Activated T-helper 17 cell treated with anti-CD3 and anti-CD28 coated beads, Interleukin-2, amount 50 U/mL, for 72 hours (primary cell): ENCODE measurements around the gene PGAP6. TPM values are rescaled to one million over a fixed set of nuclear protein-coding genes. Genes with fewer than 3 reads are reported as not detected.

Experiments
- ATAC-seq: fragments of 150-1000 bp; cut with Tn5 transposase; replicated peaks from 2 replicates; pipeline ENCODE4 v1.10.0; 2021; ENCODE audit warnings: mild to moderate bottlenecking, moderate library complexity
- H3K27ac Mint-ChIP-seq: one replicate; pipeline ENCODE4 v1.8.0; 2022; ENCODE audit warnings: mixed read lengths
- H3K27me3 Mint-ChIP-seq: one replicate; pipeline ENCODE4 v1.8.0; 2022; ENCODE audit warnings: mixed read lengths
- H3K36me3 Mint-ChIP-seq: one replicate; pipeline ENCODE4 v1.8.0; 2022; ENCODE audit warnings: low read depth, mild to moderate bottlenecking, mixed read lengths
- H3K4me1 Mint-ChIP-seq: one replicate; pipeline ENCODE4 v1.8.0; 2022; ENCODE audit warnings: mixed read lengths
- H3K4me3 Mint-ChIP-seq: one replicate; pipeline ENCODE4 v1.8.0; 2022; ENCODE audit warnings: mild to moderate bottlenecking, mixed read lengths
- H3K9me3 Mint-ChIP-seq: one replicate; pipeline ENCODE4 v1.8.0; 2022; ENCODE audit warnings: mixed read lengths
- total RNA-seq, 2 donors: library from RNA; stranded (reverse); gene quantifications; one replicate each; pipeline ENCODE4 v1.2.3, GENCODE V29; 2022

Gene PGAP6
- total RNA-seq, 2 donors from 2014 or later: 25.6 to 26.1 TPM

DNA sequence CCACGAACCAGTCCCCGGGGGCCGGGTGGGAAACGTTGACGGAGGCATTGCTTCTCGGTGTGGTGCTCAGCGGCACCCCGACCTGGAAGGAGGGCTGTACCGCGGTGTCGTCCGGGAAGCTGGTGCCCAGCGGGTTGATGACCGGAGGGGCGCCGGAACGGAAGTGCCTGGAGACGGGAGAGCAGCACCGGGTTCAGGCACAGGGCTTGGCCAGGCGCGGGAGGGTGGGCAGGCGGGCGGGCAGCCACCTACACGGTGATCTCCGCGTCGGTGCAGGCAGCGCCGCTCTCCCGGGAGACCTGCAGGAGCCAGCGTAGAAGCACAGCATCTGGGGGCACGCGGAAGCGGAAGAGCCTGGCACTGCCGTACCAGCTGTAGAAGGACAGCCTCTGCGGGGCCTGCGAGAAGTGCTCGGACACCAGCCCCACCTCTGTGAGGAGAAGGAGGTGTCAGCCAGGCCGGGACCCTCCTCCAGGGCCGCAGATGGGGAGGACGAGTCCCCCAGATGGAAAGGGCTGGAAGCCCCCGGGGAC, 4.3 kb downstream of the PGAP6 start:
- Mint-ChIP-seq H3K27me3 (no peaks in the 10 kb centered on the region), H3K27ac (no peak overlapping the region), H3K4me3 (no peak overlapping the region), H3K36me3 (peaks cover 5% of the 10 kb centered on the region), H3K4me1 (no peaks in the 10 kb centered on the region), H3K9me3 (no peaks in the 10 kb centered on the region)
- ATAC-seq: no peak

DNA sequence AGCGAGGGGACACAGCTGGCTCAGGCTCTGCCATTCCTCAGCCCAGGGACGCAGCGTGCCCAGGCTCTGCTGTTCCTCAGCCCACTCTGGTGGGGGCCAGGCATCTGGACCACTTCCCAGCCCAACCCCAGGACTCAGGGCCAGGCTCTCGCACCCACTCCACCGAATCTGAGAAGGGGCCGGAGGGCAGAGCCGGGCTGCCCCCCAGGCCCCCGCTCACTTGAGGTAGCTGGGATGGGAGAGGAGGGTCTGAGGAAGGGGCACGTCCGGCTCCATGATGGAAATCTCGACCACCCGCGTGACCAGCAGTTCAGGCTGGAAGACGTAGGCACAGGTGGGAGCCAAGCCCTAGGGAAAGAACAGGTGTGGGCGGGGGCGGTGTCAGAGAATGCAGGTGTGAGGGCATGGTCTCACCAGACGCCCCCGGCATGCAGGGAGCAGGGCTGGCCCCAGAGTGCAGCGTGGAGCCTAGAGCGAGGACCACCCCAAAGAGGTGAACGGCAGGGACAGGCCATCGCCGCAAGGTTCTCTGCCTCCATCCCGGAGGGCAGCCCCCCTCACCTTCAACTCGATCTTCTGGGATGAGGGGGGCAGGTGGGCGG, 4.9 kb downstream of the PGAP6 start:
- no peaks in the 10 kb centered on the region for H3K9me3 Mint-ChIP-seq
- no peak overlapping the region for H3K27ac Mint-ChIP-seq
- H3K4me3 Mint-ChIP-seq: no peak overlapping the region
- ATAC-seq: no peak
- H3K4me1 Mint-ChIP-seq: no peaks in the 10 kb centered on the region
- H3K36me3 Mint-ChIP-seq: peaks cover 5% of the 10 kb centered on the region
- no peaks in the 10 kb centered on the region for H3K27me3 Mint-ChIP-seq

DNA sequence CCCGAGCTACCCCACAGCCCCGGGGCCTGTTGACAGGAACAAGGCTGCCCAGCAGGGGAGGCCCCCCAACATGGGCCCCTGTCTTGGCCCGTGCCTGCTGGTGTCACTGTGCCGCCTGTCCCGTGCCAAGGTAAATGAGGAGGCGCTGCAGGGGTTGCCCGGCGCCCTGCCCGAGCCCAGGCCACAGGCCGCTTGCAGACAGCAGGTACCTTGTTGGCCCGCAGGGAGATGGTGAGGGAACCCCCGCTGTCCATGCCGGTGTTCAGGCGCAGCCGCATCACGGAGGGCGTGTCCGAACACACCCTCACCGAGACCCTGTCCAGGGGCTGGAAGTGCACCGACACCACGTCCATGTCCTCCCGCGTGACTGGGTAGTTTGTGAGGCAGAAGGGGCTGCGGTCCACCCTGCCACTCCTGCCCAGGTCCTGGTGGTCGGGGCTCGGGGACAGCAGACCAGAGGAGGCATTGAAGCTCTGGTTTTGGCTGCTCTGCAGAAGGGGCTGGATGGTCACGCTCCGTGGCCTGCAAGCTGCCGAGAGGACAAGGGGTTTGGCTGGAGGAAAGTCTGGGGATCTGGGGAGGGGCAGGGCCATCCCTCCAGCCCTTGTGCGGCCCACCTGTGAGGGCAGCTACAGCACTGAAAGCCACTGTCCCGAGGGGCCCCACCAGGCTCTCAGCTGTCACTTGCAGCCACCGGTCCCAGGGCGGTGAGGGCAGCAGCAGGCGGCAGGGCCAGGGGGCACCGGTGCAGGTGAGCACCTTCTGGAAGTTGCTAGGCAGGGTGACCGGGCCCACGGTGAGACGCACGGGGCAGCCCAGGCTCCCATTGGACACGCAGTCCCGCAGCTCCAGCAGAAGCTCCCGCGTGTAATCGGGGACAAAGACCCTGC, 5.6 kb downstream of the PGAP6 start:
- H3K9me3 Mint-ChIP-seq: no peaks in the 10 kb centered on the region
- peaks cover 5% of the 10 kb centered on the region for H3K36me3 Mint-ChIP-seq
- no peaks in the 10 kb centered on the region for H3K4me1 Mint-ChIP-seq
- H3K27ac Mint-ChIP-seq: no peak overlapping the region
- H3K27me3 Mint-ChIP-seq: no peaks in the 10 kb centered on the region
- H3K4me3 Mint-ChIP-seq: no peak overlapping the region
- ATAC-seq: no peak

DNA sequence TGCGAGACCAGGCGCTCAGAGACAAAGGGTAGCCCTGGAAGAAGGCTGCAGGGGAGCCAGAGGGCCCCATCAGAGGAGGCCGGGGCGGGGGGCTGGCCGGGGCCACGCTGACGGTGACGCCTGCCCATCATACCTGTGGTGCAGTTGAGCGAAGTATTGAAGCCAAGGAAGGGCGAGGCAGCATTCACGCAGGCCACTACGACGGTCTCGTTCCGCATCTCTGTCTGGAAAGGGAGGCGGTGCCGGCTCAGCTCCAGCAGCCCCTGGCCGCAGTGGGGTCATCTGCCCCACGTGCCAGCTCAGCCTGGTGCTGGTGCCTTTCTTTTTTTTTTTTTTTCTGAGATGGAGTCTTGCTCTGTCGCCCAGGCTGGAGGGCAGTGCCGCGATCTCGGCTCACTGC, 6.6 kb downstream of the PGAP6 start:
- no peak overlapping the region for H3K4me3 Mint-ChIP-seq
- H3K4me1 Mint-ChIP-seq: peaks cover 6% of the 10 kb centered on the region
- H3K27ac Mint-ChIP-seq: no peak overlapping the region
- H3K9me3 Mint-ChIP-seq: no peaks in the 10 kb centered on the region
- ATAC-seq: no peak
- H3K27me3 Mint-ChIP-seq: no peaks in the 10 kb centered on the region
- H3K36me3 Mint-ChIP-seq: peaks cover 13% of the 10 kb centered on the region

DNA sequence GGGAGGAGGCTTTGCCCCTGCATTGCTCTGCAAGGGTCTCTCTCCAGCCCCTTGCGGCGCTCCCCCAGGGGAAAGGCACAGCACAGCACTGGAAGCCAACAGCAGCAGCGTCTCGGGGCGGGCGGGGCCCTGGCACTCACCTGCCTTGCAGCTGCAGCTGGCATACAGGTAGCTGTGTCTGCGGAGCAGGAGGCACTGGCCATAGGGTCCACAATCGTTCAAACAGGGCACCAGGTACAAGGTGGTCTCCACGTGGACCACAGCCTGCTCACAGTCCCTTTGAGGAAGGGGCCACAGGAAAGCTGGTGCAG, 7.2 kb downstream of the PGAP6 start:
- Mint-ChIP-seq H3K36me3 (peaks cover 18% of the 10 kb centered on the region), H3K27ac (no peak overlapping the region), H3K4me1 (peaks cover 6% of the 10 kb centered on the region), H3K27me3 (no peaks in the 10 kb centered on the region), H3K4me3 (no peak overlapping the region), H3K9me3 (no peaks in the 10 kb centered on the region)
- ATAC-seq: no peak

DNA sequence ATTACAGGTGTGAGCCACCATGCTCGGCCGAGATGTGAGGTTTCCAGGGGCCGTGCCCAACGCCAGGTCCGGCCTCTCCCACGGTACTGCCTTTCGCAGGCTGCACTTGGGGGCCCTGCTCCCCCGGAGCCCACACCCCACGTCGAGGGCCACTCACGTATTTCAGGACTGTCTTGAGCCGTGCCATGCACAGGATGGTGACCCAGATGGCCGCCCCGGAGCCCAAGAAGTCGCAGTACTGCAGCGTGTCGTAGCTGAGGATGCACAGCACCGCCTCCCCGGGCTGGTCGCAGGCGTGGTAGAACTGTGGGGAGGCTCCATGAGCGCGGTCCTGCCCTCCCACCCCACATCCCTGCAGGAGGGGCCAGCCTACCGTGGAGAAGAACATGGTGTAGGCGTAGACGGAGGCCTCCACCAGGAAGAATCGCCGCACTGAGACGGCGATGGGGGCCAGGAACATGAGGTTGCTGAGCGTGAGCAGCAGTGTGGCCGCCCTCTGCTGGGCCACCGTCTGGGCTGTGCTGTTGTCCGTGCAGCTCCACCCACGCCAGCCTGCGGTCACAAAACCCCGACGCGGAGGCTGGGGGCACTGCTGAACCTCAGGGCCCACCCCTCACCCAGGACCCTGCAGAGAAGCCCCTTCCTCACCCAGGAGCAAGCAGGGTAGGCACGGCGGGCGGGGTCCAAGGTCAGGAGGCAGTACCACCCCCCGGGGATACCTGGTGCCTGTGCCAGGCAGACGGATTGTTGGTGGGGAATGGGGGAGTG, 7.7 kb downstream of the PGAP6 start:
- Mint-ChIP-seq H3K27me3 (no peaks in the 10 kb centered on the region), H3K36me3 (peaks cover 24% of the 10 kb centered on the region), H3K27ac (no peak overlapping the region), H3K9me3 (no peaks in the 10 kb centered on the region), H3K4me3 (no peak overlapping the region), H3K4me1 (peaks cover 6% of the 10 kb centered on the region)
- ATAC-seq: no peak

DNA sequence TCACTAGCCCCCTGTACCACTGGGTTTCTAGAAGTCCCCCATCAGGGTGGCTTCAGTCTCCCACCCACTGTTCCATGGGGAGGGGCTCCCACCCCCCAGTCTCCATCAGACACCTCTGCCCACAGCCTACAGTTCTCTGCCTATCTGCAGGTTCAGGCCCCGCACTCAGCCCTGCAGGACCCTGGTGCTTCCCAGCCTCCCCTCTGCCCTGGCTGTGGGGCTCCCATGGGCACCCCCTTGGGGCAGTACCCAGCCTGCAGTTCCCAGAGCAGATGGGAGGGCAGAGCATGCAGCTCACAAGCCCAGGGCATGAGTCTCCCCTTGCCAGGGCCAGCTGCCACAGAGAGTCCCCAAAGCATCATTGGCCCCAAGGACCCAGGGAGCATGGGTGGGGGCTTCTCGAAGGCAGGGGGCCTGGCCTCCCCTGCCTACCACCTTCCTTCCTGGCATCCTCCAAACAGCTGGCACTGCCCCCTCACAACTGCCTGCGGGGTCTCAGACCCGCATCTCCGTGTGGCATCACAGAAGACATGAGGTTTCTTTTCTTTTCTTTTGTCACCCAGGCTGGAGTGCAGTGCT, 8.7 kb downstream of the PGAP6 start:
- peaks cover 6% of the 10 kb centered on the region for H3K4me1 Mint-ChIP-seq
- no peak overlapping the region for H3K4me3 Mint-ChIP-seq
- H3K27ac Mint-ChIP-seq: peak overlapping the region; percentile 26
- no peaks in the 10 kb centered on the region for H3K9me3 Mint-ChIP-seq
- H3K36me3 Mint-ChIP-seq: peaks cover 28% of the 10 kb centered on the region
- ATAC-seq: no peak
- no peaks in the 10 kb centered on the region for H3K27me3 Mint-ChIP-seq

DNA sequence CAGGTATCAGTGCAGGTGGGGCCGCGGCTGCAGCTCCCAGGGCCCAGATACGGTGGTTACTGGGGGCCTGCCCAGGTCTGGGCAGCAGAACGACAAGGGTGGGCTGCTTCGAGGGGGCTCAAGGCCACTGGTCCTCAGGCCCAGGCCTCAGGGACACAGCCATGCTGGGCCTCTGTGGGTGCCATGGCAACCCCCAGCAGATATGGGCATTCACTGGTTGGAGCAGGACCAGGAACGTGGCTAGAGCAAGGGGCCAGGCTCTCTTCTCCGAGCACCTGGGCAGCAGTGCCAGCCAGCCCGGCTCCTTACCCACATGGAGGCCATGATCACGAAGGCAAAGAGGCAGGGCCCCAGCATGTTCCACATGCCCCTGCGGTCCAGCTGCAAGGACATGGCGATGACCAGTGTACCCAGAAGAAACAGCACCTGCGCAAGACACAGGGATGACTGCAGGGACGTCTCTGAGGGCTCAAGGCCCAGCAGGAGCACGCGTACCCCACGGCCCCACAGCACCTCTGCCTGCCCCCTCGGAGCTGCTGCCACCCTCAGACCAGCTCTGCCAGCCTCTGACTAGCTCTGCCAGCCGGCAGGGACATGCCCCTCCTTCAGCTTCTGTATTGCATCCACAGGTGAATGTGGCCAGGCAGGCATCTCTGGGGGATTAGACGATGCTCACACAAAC, 9.3 kb downstream of the PGAP6 start:
- ATAC-seq: no peak
- peaks cover 31% of the 10 kb centered on the region for H3K36me3 Mint-ChIP-seq
- peaks cover 6% of the 10 kb centered on the region for H3K4me1 Mint-ChIP-seq
- H3K9me3 Mint-ChIP-seq: no peaks in the 10 kb centered on the region
- H3K27me3 Mint-ChIP-seq: no peaks in the 10 kb centered on the region
- H3K4me3 Mint-ChIP-seq: peak overlapping the region; percentile 20
- H3K27ac Mint-ChIP-seq: peak overlapping the region; percentile 43

DNA sequence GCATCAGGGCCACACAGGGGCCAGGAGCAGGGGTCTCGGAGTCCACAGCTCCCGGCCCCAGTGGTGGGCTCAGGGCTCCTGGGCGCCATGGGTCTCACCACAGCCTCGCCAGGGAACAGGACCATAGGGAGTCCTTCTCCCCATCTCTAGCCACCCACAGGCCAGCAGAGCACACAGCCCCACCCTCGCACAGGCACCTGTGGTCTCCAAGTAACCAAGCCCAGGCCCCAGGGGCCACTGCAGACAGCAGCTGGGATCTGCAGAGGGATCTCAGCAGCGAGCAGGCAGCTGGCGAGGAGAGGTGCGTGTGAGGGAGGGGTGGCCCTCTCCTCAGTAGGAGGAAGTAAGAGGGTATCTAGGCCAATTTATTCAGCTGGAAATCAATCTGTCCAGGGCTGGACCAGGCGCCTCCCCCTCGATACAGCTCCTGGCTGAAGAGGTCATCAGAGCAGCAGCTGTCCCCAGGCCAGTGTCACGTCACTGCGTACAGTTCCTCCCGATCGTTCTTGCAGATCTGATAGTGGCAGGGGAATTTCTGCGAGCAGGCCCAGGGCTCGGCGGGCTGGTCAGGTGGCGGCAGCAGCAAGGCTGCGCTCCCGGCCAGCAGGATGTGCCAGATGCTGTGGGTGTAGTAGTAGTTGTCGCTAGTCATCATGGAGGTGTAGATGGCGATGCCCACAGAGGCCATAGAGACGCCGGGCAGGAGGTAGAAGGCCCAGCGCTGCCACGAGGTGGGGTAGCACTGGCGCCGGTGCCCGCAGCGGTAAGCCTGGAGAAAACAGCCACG, 10.1 kb downstream of the PGAP6 start:
- Mint-ChIP-seq H3K36me3 (peaks cover 38% of the 10 kb centered on the region), H3K27me3 (no peaks in the 10 kb centered on the region), H3K4me3 (peak overlapping the region; percentile 20), H3K9me3 (no peaks in the 10 kb centered on the region), H3K27ac (peak overlapping the region; percentile 43), H3K4me1 (peaks cover 6% of the 10 kb centered on the region)
- no peak for ATAC-seq

DNA sequence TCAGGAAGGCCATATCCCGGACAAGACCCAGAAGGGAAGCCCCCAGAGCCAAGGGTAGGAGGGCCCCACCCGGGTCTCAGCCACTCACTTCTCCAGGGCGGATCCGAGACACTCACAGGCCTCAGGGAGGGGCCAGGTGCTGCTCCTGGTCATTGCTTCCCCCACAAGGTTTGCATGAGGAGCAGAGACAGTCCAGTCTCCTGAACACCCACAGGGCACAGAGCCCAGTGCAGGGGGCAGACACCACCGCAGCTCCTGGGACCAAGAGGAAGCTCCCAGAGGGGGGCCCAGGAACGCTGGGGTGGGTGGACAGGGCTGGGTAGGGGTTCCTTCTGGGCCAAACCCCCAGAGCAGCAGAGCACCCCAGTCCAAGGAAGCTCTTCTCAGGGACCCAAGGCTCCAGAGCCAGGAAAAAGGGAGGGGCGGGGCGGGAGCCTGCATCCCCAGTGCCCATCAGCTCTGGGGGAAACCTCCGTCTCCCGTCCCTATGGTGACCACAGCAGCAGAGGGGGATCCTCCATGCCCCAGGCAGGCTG, 10.7 kb downstream of the PGAP6 start:
- H3K27me3 Mint-ChIP-seq: no peaks in the 10 kb centered on the region
- peak overlapping the region; percentile 92 for H3K4me3 Mint-ChIP-seq
- H3K9me3 Mint-ChIP-seq: no peaks in the 10 kb centered on the region
- peak; percentile 20 for ATAC-seq
- peaks cover 42% of the 10 kb centered on the region for H3K36me3 Mint-ChIP-seq
- H3K4me1 Mint-ChIP-seq: peaks cover 6% of the 10 kb centered on the region
- H3K27ac Mint-ChIP-seq: peak overlapping the region; percentile 99

DNA sequence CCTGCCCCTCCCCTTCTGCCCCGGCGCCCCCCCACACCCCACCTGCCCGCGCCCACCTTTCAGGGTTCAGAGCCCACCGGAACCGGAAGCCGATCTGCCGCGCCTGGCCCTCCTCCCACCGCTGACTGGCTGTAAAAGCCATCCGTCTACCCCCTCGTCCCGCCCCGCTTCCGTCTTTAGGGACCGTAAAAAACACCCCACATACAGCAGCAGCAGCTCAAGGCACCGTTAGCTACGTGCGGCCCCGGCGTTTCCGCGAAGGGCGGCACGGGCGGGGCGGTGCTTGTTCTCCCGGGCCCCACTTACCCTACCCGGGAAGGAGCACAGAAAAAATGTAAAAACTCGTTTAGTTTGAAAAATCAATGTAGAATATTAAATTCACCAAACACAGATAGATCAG, 11.3 kb downstream of the PGAP6 start, which contains the start of gene MRPL28:
Gene MRPL28, minus strand, starts transcription at position 96 of the 400 bp plus-strand sequence. CDS start 320 bp downstream, outside the sequence.
- peaks cover 42% of the 10 kb centered on the region for H3K36me3 Mint-ChIP-seq
- peak within 1 kb of the TSS; percentile 99 for H3K27ac Mint-ChIP-seq
- H3K4me3 Mint-ChIP-seq: peak within 1 kb of the TSS; percentile 92
- peaks cover 6% of the 10 kb centered on the region for H3K4me1 Mint-ChIP-seq
- peak; percentile 99 for ATAC-seq
- H3K27me3 Mint-ChIP-seq: no peaks in the 10 kb centered on the region
- H3K9me3 Mint-ChIP-seq: no peaks in the 10 kb centered on the region

DNA sequence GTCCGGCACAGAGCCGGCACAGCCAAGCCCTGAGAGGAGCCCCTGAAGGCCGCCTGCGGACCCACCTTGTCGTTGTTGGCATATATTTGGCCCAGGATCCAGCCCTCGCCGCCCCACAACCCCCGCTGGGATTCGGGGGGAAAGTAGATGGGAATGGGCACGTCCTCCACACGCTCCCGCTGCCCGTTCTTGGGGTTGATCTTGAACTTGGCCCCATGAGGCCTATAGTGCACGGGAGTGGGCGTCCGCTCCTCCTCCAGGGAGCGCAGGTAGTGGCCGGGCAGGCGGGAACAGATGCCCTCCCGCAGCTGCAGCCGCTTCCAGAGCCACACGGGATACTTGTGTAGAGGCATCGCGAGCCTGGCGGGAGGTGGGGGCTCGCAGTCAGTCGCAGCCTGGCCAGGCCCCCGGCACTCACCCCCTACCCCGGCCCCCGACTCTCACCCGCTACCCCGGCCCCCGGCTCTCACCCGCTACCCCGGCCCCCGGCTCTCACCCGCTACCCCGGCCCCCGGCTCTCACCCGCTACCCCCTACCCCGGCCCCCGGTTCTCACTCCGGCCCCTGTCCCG, 11.8 kb downstream of the PGAP6 start:
- no peaks in the 10 kb centered on the region for H3K9me3 Mint-ChIP-seq
- ATAC-seq: no peak
- peaks cover 6% of the 10 kb centered on the region for H3K4me1 Mint-ChIP-seq
- peak overlapping the region; percentile 99 for H3K27ac Mint-ChIP-seq
- H3K4me3 Mint-ChIP-seq: peak overlapping the region; percentile 92
- no peaks in the 10 kb centered on the region for H3K27me3 Mint-ChIP-seq
- peaks cover 42% of the 10 kb centered on the region for H3K36me3 Mint-ChIP-seq
